IMR-90 (cell line): Measurements from ENCODE around the gene VTCN1. TPM values are rescaled to one million over a fixed set of nuclear protein-coding genes. Genes with fewer than 3 reads are reported as not detected.

Source experiments
- ATAC-seq: fragments of 200-7000 bp; cut with Tn5 transposase; 2 replicates; pipeline ENCODE4 v1.9.1; 2020; ENCODE audit warnings: low read depth, mild to moderate bottlenecking, moderate library complexity
- BruUV-seq: library from RNA; stranded (reverse); fragments of 400-500 nt; replicated peaks from 2 replicates; lab custom pipeline; 2021; lab: Mats Ljungman, UMichigan
- CTCF ChIA-PET: fragments of 300-600 bp; formaldehyde crosslinking; extraction: SDS; loops from one replicate; lab custom pipeline; 2021; ENCODE audit warnings: antibody characterized with exemption; lab: Yijun Ruan, JAX
- POLR2A ChIA-PET: fragments of 300-600 bp; sonication (Branson Sonifier 250); formaldehyde crosslinking; loops from one replicate; lab custom pipeline; 2022; ENCODE audit warnings: antibody characterized with exemption; ENCODE audit not compliant: unreplicated experiment; lab: Charles Lee
- DNase-seq: peaks from one replicate; pipeline ENCODE4 v3.0.0; 2013
- H2AFZ ChIP-seq: replicated peaks from 2 replicates; pipeline ENCODE3; 2013; ENCODE audit warnings: low read length, mild to moderate bottlenecking; ENCODE audit not compliant: poor library complexity
- H2AK5ac ChIP-seq: 2 replicates; pipeline ENCODE4 v1.6.1; 2013; ENCODE audit warnings: low read depth, low read length, inconsistent platforms
- H2AK9ac ChIP-seq: replicated peaks from 2 replicates; pipeline ENCODE3; 2013; ENCODE audit warnings: mild to moderate bottlenecking, low read depth, low read length, moderate library complexity; ENCODE audit not compliant: poor library complexity
- H2BK120ac ChIP-seq: 2 replicates; pipeline ENCODE4 v1.6.1; 2013; ENCODE audit warnings: low read depth, low read length, inconsistent platforms
- H2BK15ac ChIP-seq: 3 replicates; pipeline ENCODE4 v1.6.1; 2013; ENCODE audit warnings: low read depth, low read length, inconsistent platforms
- H2BK20ac ChIP-seq: 2 replicates; pipeline ENCODE4 v1.6.1; 2013; ENCODE audit warnings: low read depth, mild to moderate bottlenecking, inconsistent platforms, low read length, moderate library complexity
- H2BK5ac ChIP-seq: 2 replicates; pipeline ENCODE4 v1.6.1; 2013; ENCODE audit warnings: mild to moderate bottlenecking, low read depth, low read length, inconsistent platforms; ENCODE audit not compliant: poor library complexity, severe bottlenecking
- H3K14ac ChIP-seq: replicated peaks from 2 replicates; pipeline ENCODE4 v1.6.1; 2013; ENCODE audit warnings: low read depth, low read length, inconsistent platforms
- H3K18ac ChIP-seq: 2 replicates; pipeline ENCODE4 v1.6.1; 2013; ENCODE audit warnings: low read depth, low read length, control low read depth
- H3K23ac ChIP-seq: 2 replicates; pipeline ENCODE4 v1.6.1; 2013; ENCODE audit warnings: low read depth, low read length, inconsistent platforms
- H3K27ac ChIP-seq: 2 replicates; pipeline ENCODE4 v1.5.1; 2013; ENCODE audit warnings: mild to moderate bottlenecking, control low read depth, low read length; ENCODE audit not compliant: insufficient read depth
- H3K27me3 ChIP-seq: 2 replicates; pipeline ENCODE4 v1.6.1; 2013; ENCODE audit warnings: low read length; ENCODE audit not compliant: control insufficient read depth, insufficient read depth
- H3K36me3 ChIP-seq: 2 replicates; pipeline ENCODE4 v1.6.1; 2013; ENCODE audit warnings: low read length, mixed read lengths; ENCODE audit not compliant: control insufficient read depth, insufficient read depth
- H3K4ac ChIP-seq: 2 replicates; pipeline ENCODE4 v1.6.1; 2013; ENCODE audit warnings: low read depth, low read length, inconsistent platforms
- H3K4me1 ChIP-seq: 2 replicates; pipeline ENCODE4 v1.6.1; 2013; ENCODE audit warnings: low read length, mixed read lengths; ENCODE audit not compliant: control insufficient read depth, insufficient read depth
- H3K4me2 ChIP-seq: 2 replicates; pipeline ENCODE4 v1.6.1; 2013; ENCODE audit warnings: low read depth, mild to moderate bottlenecking, control low read depth, low read length, moderate library complexity
- H3K4me3 ChIP-seq: 2 replicates; pipeline ENCODE4 v1.5.1; 2013; ENCODE audit warnings: low read depth, mild to moderate bottlenecking, control low read depth, low read length, moderate library complexity; ENCODE audit not compliant: insufficient read depth
- H3K56ac ChIP-seq: 2 replicates; pipeline ENCODE4 v1.6.1; 2013; ENCODE audit warnings: low read length, inconsistent platforms; ENCODE audit not compliant: insufficient read depth; ENCODE audit errors: extremely low read depth
- H3K79me1 ChIP-seq, 2 experiments: 2 replicates each; pipeline ENCODE4 v1.6.1; 2013; ENCODE audit warnings: low read length in 2 of 2, inconsistent platforms in 1 of 2, low read depth in 1 of 2
- H3K9ac ChIP-seq: 2 replicates; pipeline ENCODE4 v1.6.1; 2013; ENCODE audit warnings: low read depth, low read length, control low read depth
- H3K9me1 ChIP-seq: 2 replicates; pipeline ENCODE4 v1.6.1; 2013; ENCODE audit warnings: low read length, inconsistent platforms; ENCODE audit not compliant: insufficient read depth
- H3K9me3 ChIP-seq: 2 replicates; pipeline ENCODE4 v1.6.1; 2013; ENCODE audit warnings: low read length; ENCODE audit not compliant: control insufficient read depth, insufficient read depth
- H4K20me1 ChIP-seq: 2 replicates; pipeline ENCODE4 v1.6.1; 2013; ENCODE audit warnings: low read length, inconsistent platforms; ENCODE audit not compliant: insufficient read depth
- H4K5ac ChIP-seq: 2 replicates; pipeline ENCODE4 v1.6.1; 2013; ENCODE audit warnings: mild to moderate bottlenecking, low read depth, low read length, control low read depth
- H4K8ac ChIP-seq, 2 experiments: 2 replicates each; pipeline ENCODE4 v1.6.1; 2013; ENCODE audit warnings: low read depth in 2 of 2, low read length in 2 of 2, control low read depth in 1 of 2, inconsistent platforms in 1 of 2
- H4K91ac ChIP-seq: 2 replicates; pipeline ENCODE4 v1.6.1; 2013; ENCODE audit warnings: low read depth, low read length, inconsistent platforms; ENCODE audit not compliant: insufficient read depth
- BHLHE40 ChIP-seq: fragments of 150-350 bp; IDR thresholded peaks from 2 replicates; pipeline ENCODE4 v1.6.1; 2016; ENCODE audit warnings: mild to moderate bottlenecking, low read depth, low read length
- ELK1 ChIP-seq: fragments of 150-350 bp; IDR thresholded peaks from 2 replicates; pipeline ENCODE4 v1.6.1; 2016; ENCODE audit warnings: low read depth, mild to moderate bottlenecking, low read length, moderate library complexity, borderline replicate concordance
- FOS ChIP-seq: fragments of 150-350 bp; IDR thresholded peaks from 2 replicates; pipeline ENCODE4 v1.6.1; 2016; ENCODE audit warnings: low read depth, low read length
- MAFK ChIP-seq: IDR thresholded peaks from 2 replicates; pipeline ENCODE4 v1.6.1; 2012; ENCODE audit warnings: low read depth, low read length, improper control_type of control experiment
- POLR2A ChIP-seq: IDR thresholded peaks from 2 replicates; pipeline ENCODE4 v1.6.1; 2012; ENCODE audit warnings: mild to moderate bottlenecking, low read depth, low read length
- RCOR1 ChIP-seq: IDR thresholded peaks from 2 replicates; pipeline ENCODE4 v1.6.1; 2012; ENCODE audit warnings: mild to moderate bottlenecking, low read length, improper control_type of control experiment; ENCODE audit not compliant: insufficient replicate concordance
- RFX5 ChIP-seq: IDR thresholded peaks from 2 replicates; pipeline ENCODE4 v1.8.0; 2012; ENCODE audit warnings: low read depth, mild to moderate bottlenecking, low read length, moderate library complexity
- SMC3 ChIP-seq: fragments of 150-350 bp; IDR thresholded peaks from 2 replicates; pipeline ENCODE4 v1.6.1; 2016; ENCODE audit warnings: low read depth, mild to moderate bottlenecking, antibody characterized with exemption, low read length, moderate library complexity
- WGBS, 2 experiments: methylation state at CpG; one replicate each; pipeline versions ENCODE4 v1.1.5 to v1.1.7; 2013; ENCODE audit warnings: missing lambda C conversion rate in 2 of 2; ENCODE audit not compliant: insufficient read length in 1 of 2; ENCODE audit errors: extremely low coverage in 2 of 2; 5-methylcytosine and 5-hydroxymethylcytosine counted together
- dilution Hi-C: fragments of 300-500 bp; cut with HindIII; formaldehyde crosslinking; loops from one replicate; pipeline ENCODE4 v1.14.3; 2018; ENCODE audit warnings: low sequenced_read_pairs; ENCODE audit not compliant: unreplicated experiment
- in situ Hi-C: fragments of 300-500 bp; cut with MboI; formaldehyde crosslinking; loops from 3 replicates; pipeline ENCODE4 v1.14.3; 2019; ENCODE audit warnings: low sequenced_read_pairs, inconsistent platforms, mixed read lengths
- intact Hi-C: fragments of 100-400 bp; cut with micrococcal nuclease; formaldehyde crosslinking; loops from 2 replicates; pipeline ENCODE4 v1.10.0; 2022
- polyA plus RNA-seq, 3 experiments: library from polyadenylated mRNA; depleted of rRNA; stranded (reverse); fragments of >200 nt; gene quantifications; 2 replicates each; pipeline ENCODE4 v1.2.3, GENCODE V29; 2012; ENCODE audit warnings: low replicate concordance in 1 of 3
- total RNA-seq: library from RNA; depleted of rRNA; stranded (reverse); fragments of >200 nt; gene quantifications from 2 replicates; pipeline ENCODE4 v1.2.3, GENCODE V29; 2012

VTCN1 gene
- total and polyA plus RNA-seq, 2 of the 4 experiments (the other 2 are of a cell fraction): not detected

DNA sequence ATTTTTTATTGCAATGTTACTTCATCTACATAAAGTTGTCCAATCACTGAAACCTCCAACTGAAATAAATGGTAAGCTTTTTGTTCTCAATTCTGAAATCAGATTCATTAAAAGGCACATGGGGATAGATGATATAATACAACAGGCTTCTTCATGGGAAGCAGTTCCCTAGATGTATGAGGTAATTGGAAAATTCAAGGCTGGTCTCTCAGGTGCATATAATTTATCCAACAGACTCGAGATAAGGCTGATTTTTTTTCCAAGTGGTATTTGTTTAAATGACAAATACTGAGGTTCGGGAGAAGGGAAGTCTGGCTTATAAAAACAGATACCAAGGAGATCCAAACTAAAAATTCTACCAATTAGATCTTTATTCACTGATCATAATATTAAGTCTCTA lies 103.4 kb downstream of the VTCN1 start:
- no peak overlapping the region for H3K18ac ChIP-seq
- H4K91ac ChIP-seq: no peak overlapping the region
- no peaks in the 10 kb centered on the region for H3K9me1 ChIP-seq
- BruUV-seq: no TSS peak
- H3K27ac ChIP-seq: no peak overlapping the region
- H2BK20ac ChIP-seq: no peak overlapping the region
- WGBS, 2 experiments: no CpG with 5 or more reads among the region's 2 CpGs
- H3K9ac ChIP-seq: no peak overlapping the region
- intact Hi-C loops: no loop called here
- CTCF ChIA-PET: no interaction called here
- H3K4me3 ChIP-seq: no peak overlapping the region
- no peak overlapping the region for H2AK5ac ChIP-seq
- in situ Hi-C loops: no loop called here
- no peak overlapping the region for H2AFZ ChIP-seq
- no peak overlapping the region for H3K4me2 ChIP-seq
- peaks cover 7% of the 10 kb centered on the region for H3K36me3 ChIP-seq
- no peak overlapping the region for H2BK120ac ChIP-seq
- POLR2A ChIA-PET: no interaction called here
- TF ChIP-seq ELK1: no peak
- TF ChIP-seq POLR2A: no peak
- TF ChIP-seq FOS: no peak
- no peak for TF ChIP-seq RFX5
- TF ChIP-seq BHLHE40: no peak
- no peak for TF ChIP-seq MAFK
- no peak for TF ChIP-seq SMC3
- TF ChIP-seq RCOR1: no peak
- no peaks in the 10 kb centered on the region for H4K20me1 ChIP-seq
- no peak overlapping the region for H4K5ac ChIP-seq
- dilution Hi-C loops: no loop called here
- no peaks in the 10 kb centered on the region for H3K4me1 ChIP-seq
- no peaks in the 10 kb centered on the region for H3K9me3 ChIP-seq
- H3K79me1 ChIP-seq: no peaks in the 10 kb centered on the region
- no peak overlapping the region for H3K14ac ChIP-seq
- no peak overlapping the region for H2AK9ac ChIP-seq
- H3K23ac ChIP-seq: no peak overlapping the region
- ATAC-seq: no peak
- H4K8ac ChIP-seq: no peak overlapping the region
- no peak overlapping the region for H2BK5ac ChIP-seq
- DNase-seq: no peak
- H2BK15ac ChIP-seq: no peak overlapping the region
- no peak overlapping the region for H3K56ac ChIP-seq
- H3K27me3 ChIP-seq: no peaks in the 10 kb centered on the region
- H3K4ac ChIP-seq: no peak overlapping the region
